HFF-Myc (cell line): Measurements from ENCODE around the gene ROPN1L.
"Not testable (repeated sequence)": the region's sequence is repeated elsewhere in the genome, so short reads cannot be mapped to it uniquely, and the experiment has no call there.

Experiments used
- DNase-seq: peaks from one replicate; pipeline ENCODE4 v3.0.0-alpha.2; 2011; ENCODE audit warnings: low read depth; ENCODE audit errors: extremely low read depth
- H3K4me3 ChIP-seq: replicated peaks from 2 replicates; pipeline ENCODE4 v1.5.1; 2011; ENCODE audit warnings: low read depth, mild to moderate bottlenecking, control low read depth, low read length
- CTCF ChIP-seq: IDR thresholded peaks from 2 replicates; pipeline ENCODE4 v1.5.1; 2012; ENCODE audit warnings: mild to moderate bottlenecking, low read depth, low read length, control low read depth; ENCODE audit errors: missing control alignments

ROPN1L gene

GRCh38 chr5:10493884-10494283 is 52.2 kb downstream of the ROPN1L start:
- TF ChIP-seq CTCF = no peak
- no peak for DNase-seq

GRCh38 chr5:10494497-10494896 is 52.8 kb downstream of the ROPN1L start:
- not testable (repeated sequence) for H3K4me3 ChIP-seq, DNase-seq

More at GRCh38 chr5:10493884-10494283, 52.2 kb downstream of the ROPN1L start:
- no peak overlapping the region for H3K4me3 ChIP-seq

GRCh38 chr5:10497554-10497953 is 55.9 kb downstream of the ROPN1L start:
- H3K4me3 ChIP-seq = no peak overlapping the region
- no peak for TF ChIP-seq CTCF
- DNase-seq = no peak

GRCh38 chr5:10498350-10498749 is 56.7 kb downstream of the ROPN1L start:
- no peak for DNase-seq
- TF ChIP-seq CTCF = no peak
- H3K4me3 ChIP-seq = no peak overlapping the region

- TF ChIP-seq CTCF = no peak
- no peak for DNase-seq
- H3K4me3 ChIP-seq = no peak overlapping the region
These were observed 57.4 kb downstream of the ROPN1L start for GRCh38 chr5:10499066-10499465.

- H3K4me3 ChIP-seq = no peak overlapping the region
- DNase-seq = no peak
- TF ChIP-seq CTCF = no peak
These were observed 58.1 kb downstream of the ROPN1L start for GRCh38 chr5:10499776-10500175.

- DNase-seq = no peak
- H3K4me3 ChIP-seq = no peak overlapping the region
- TF ChIP-seq CTCF = no peak
These were observed 59.0 kb downstream of the ROPN1L start for GRCh38 chr5:10500669-10501068.
